Measurements from ENCODE around the gene TUBGCP6.

GRCh38 chr22:50205781-50206569 is 38.8 kb downstream of the TUBGCP6 start:
- TF ChIP-seq CTCF (IDR thresholded peaks at IDR 0.05; ENCODE audit: extremely low read depth in 1 of 2, insufficient read depth in 1 of 2, low read depth in 1 of 2, low read length in 2 of 2): no peak
- no peak for TF ChIP-seq FOS (IDR thresholded peaks at IDR 0.05; ENCODE audit: borderline replicate concordance, insufficient read depth, low read length)
- no peak for TF ChIP-seq MAX (IDR thresholded peaks at IDR 0.05; ENCODE audit: insufficient read depth, insufficient read length)

All from endothelial cell of umbilical vein (primary cell).